SKM-1 treated with dmso at 0.1 percent for 144 hours (cell line): ENCODE data around the gene ATRN.
"Not testable (repeated sequence)": the region's sequence is repeated elsewhere in the genome, so short reads cannot be mapped to it uniquely, and the experiment has no call there.

Experiments
- DNase-seq: peaks from one replicate; lab custom pipeline; 2025; ENCODE audit not compliant: unreplicated experiment; lab: John Stamatoyannopoulos, UW

The ATRN gene

GRCh38 chr20:3465301-3465700, 5.5 kb upstream of the ATRN start:
- DNase-seq = no peak

GRCh38 chr20:3470208-3470626, 601 bp upstream of the ATRN start:
- no peak for DNase-seq

- no peak for DNase-seq
Measured at GRCh38 chr20:3471397-3472021, 691 bp downstream of the ATRN start.

- no peak for DNase-seq
Measured at GRCh38 chr20:3472105-3472504, 1.3 kb downstream of the ATRN start.

GRCh38 chr20:3473324-3473723, 2.5 kb downstream of the ATRN start:
- no peak for DNase-seq

GRCh38 chr20:3473944-3474343, 3.1 kb downstream of the ATRN start:
- no peak for DNase-seq

GRCh38 chr20:3477003-3477860, 6.4 kb downstream of the ATRN start:
- DNase-seq = not testable (repeated sequence)

GRCh38 chr20:3477861-3478544, 7.2 kb downstream of the ATRN start:
- no peak for DNase-seq

GRCh38 chr20:3479025-3479424, 8.2 kb downstream of the ATRN start:
- DNase-seq = no peak

- no peak for DNase-seq
Measured at GRCh38 chr20:3479759-3480615, 9.2 kb downstream of the ATRN start.

GRCh38 chr20:3483309-3483708, 12.5 kb downstream of the ATRN start:
- no peak for DNase-seq

GRCh38 chr20:3483784-3484183, 13.0 kb downstream of the ATRN start:
- no peak for DNase-seq

GRCh38 chr20:3485913-3486312, 15.1 kb downstream of the ATRN start:
- no peak for DNase-seq

- no peak for DNase-seq
Measured at GRCh38 chr20:3486850-3487249, 16.0 kb downstream of the ATRN start.

GRCh38 chr20:3492669-3493068, 21.9 kb downstream of the ATRN start:
- no peak for DNase-seq

GRCh38 chr20:3494218-3494617, 23.4 kb downstream of the ATRN start:
- no peak for DNase-seq

GRCh38 chr20:3502878-3503277, 32.1 kb downstream of the ATRN start:
- no peak for DNase-seq

- DNase-seq = no peak
Measured at GRCh38 chr20:3505148-3505547, 34.3 kb downstream of the ATRN start.

- no peak for DNase-seq
Measured at GRCh38 chr20:3509064-3509463, 38.2 kb downstream of the ATRN start.

GRCh38 chr20:3510110-3510509, 39.3 kb downstream of the ATRN start:
- no peak for DNase-seq

- DNase-seq = not testable (repeated sequence)
Measured at GRCh38 chr20:3512239-3512638, 41.4 kb downstream of the ATRN start.
